GM12891 (cell line): ENCODE measurements around the gene TPM1.

Source experiments
- PAX5 ChIP-seq: IDR thresholded peaks from 2 replicates; pipeline ENCODE4 v1.6.1; 2011; ENCODE audit warnings: low read length, moderate library complexity, mild to moderate bottlenecking; ENCODE audit not compliant: insufficient read depth, severe bottlenecking
- POLR2A ChIP-seq: IDR thresholded peaks from 2 replicates; pipeline ENCODE4 v1.6.1; 2011; ENCODE audit warnings: low read depth, low read length, control low read depth
- POLR2AphosphoS5 ChIP-seq: IDR thresholded peaks from 2 replicates; pipeline ENCODE4 v1.6.1; 2011; ENCODE audit warnings: low read depth, low read length, control low read depth
- POU2F2 ChIP-seq: IDR thresholded peaks from 2 replicates; pipeline ENCODE4 v1.6.1; 2011; ENCODE audit warnings: low read depth, mild to moderate bottlenecking, control low read depth, low read length, moderate library complexity
- TAF1 ChIP-seq: IDR thresholded peaks from 2 replicates; pipeline ENCODE4 v1.6.1; 2011; ENCODE audit warnings: low read depth, low read length, control low read depth

GRCh38 chr15:63020128-63020527 is 22.4 kb upstream of the TPM1 start:
- no peak for TF ChIP-seq TAF1
- TF ChIP-seq POLR2A: no peak
- no peak for TF ChIP-seq POLR2AphosphoS5
- no peak for TF ChIP-seq PAX5
- no peak for TF ChIP-seq POU2F2
